Ascending aorta (tissue), 2 donors: ENCODE measurements around the gene SMDT1. TPM values are rescaled to one million over a fixed set of nuclear protein-coding genes. Genes with fewer than 3 reads are reported as not detected.
"Not testable (repeated sequence)": the region's sequence is repeated elsewhere in the genome, so short reads cannot be mapped to it uniquely, and the experiment has no call there.

Experiments used
- DNase-seq, 2 donors: peaks; one replicate each; pipeline ENCODE4 v3.0.0-alpha.2; 2019; ENCODE audit warnings: low spot score in 2 of 2
- H3K27ac ChIP-seq, 2 donors: fragments of 200-600 bp; sonication (generic); one replicate each; pipeline ENCODE4 v1.5.1; 2016 to 2017; ENCODE audit warnings: mild to moderate bottlenecking in 1 of 2
- H3K27me3 ChIP-seq: fragments of 200-600 bp; sonication (generic); one replicate; pipeline ENCODE4 v1.5.1; 2017
- H3K36me3 ChIP-seq, 2 donors: fragments of 200-600 bp; sonication (generic); one replicate each; pipeline ENCODE4 v1.5.1; 2016
- H3K4me1 ChIP-seq, 2 donors: fragments of 200-600 bp; sonication (generic); one replicate each; pipeline ENCODE4 v1.5.1; 2016 to 2017; ENCODE audit warnings: mild to moderate bottlenecking in 1 of 2
- H3K4me3 ChIP-seq, 2 donors: fragments of 200-600 bp; sonication (generic); one replicate each; pipeline ENCODE4 v1.5.1; 2016 to 2017; ENCODE audit warnings: mild to moderate bottlenecking in 1 of 2
- H3K9me3 ChIP-seq, 2 donors: fragments of 200-600 bp; sonication (generic); one replicate each; pipeline ENCODE4 v1.5.1; 2016
- intact Hi-C: fragments of 100-400 bp; cut with DNase I; formaldehyde crosslinking; loops from one replicate; pipeline ENCODE4 v1.15.1; 2023
- total RNA-seq: library from RNA; depleted of rRNA; stranded (reverse); fragments of >200 nt; gene quantifications from one replicate; pipeline ENCODE4 v1.1.0, GENCODE V29; 2016
- TF ChIP-seq, protein P1 (sequence below), 3 experiments: fragments of 200-600 bp in 2 of 3; fragments of 450-650 bp in 1 of 3; sonication (generic) in 2 of 3; IDR thresholded peaks; one replicate each; pipeline ENCODE4 v1.5.1; 2016 to 2019; ENCODE audit warnings: antibody characterized with exemption in 3 of 3, mild to moderate bottlenecking in 1 of 3, moderate library complexity in 1 of 3

Gene SMDT1
- total RNA-seq, 1 donor from 2014 or later: 1.3 TPM

DNA sequence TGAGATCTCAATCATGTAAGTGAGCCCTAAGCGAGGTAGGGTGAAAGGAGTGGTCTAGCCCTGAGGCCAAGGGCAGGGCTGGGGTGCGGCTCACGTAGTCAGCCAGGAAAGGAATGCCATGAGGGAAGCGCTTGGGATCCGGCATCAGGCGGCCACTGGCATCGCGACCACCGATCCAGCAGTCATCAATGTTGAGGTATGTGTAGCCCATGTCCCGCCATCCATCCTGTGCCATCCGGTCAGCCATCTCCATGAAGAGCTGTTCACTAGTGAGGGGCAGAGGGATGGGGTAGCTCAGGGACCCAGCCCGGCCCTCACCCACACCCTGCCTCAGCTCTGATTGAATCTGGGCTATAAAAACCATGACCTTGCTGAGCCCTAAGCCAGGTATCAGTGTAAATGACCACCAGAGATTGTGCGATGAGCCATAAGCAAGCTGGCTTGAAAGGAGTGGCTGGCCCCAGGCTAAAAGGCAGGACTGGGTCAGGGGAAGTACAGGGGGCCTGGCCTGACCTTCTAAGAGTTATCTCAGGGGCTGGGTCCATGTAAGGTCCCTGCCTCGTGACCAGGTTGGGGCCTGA, 11.7 kb upstream of the SMDT1 start:
- Histone ChIP-seq H3K36me3 (peaks cover 18 to 41% of the 10 kb centered on the region in 2 donors), H3K27ac (no peak overlapping the region), H3K4me3 (no peak overlapping the region), H3K27me3 (no peaks in the 10 kb centered on the region), H3K4me1 (peaks cover 0 to 15% of the 10 kb centered on the region in 2 donors), H3K9me3 (no peaks in the 10 kb centered on the region)
- no peak for DNase-seq
- intact Hi-C loops: no loop called here
- TF ChIP-seq, protein P1, sequence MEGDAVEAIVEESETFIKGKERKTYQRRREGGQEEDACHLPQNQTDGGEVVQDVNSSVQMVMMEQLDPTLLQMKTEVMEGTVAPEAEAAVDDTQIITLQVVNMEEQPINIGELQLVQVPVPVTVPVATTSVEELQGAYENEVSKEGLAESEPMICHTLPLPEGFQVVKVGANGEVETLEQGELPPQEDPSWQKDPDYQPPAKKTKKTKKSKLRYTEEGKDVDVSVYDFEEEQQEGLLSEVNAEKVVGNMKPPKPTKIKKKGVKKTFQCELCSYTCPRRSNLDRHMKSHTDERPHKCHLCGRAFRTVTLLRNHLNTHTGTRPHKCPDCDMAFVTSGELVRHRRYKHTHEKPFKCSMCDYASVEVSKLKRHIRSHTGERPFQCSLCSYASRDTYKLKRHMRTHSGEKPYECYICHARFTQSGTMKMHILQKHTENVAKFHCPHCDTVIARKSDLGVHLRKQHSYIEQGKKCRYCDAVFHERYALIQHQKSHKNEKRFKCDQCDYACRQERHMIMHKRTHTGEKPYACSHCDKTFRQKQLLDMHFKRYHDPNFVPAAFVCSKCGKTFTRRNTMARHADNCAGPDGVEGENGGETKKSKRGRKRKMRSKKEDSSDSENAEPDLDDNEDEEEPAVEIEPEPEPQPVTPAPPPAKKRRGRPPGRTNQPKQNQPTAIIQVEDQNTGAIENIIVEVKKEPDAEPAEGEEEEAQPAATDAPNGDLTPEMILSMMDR (IDR thresholded peaks at IDR 0.05): no peak

DNA sequence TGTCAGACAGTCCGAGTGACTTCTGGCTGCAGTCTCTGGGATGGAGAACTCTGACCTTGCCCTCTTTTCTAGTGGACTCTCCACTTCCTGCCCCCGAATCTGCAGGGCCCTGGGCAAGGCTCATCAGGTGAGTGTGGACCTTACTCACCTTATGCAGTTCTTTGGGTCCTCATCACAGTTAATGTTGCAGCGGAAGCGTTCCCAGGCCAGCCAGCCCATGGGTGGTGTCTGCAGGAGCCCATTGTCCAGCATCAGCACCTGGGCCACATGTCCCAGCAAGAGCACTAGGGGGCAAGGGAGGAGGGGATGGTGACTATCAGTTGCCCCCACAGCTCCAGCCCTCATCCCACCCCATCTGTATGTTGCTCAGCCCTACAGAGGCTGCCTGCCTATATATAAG, 11.2 kb upstream of the SMDT1 start:
- H3K4me3 ChIP-seq: no peak overlapping the region
- peaks cover 0 to 15% of the 10 kb centered on the region in 2 donors for H3K4me1 ChIP-seq
- intact Hi-C loops: no loop called here
- no peak overlapping the region for H3K27ac ChIP-seq
- no peak for DNase-seq
- no peaks in the 10 kb centered on the region for H3K27me3 ChIP-seq
- H3K9me3 ChIP-seq: no peaks in the 10 kb centered on the region
- peaks cover 14 to 36% of the 10 kb centered on the region in 2 donors for H3K36me3 ChIP-seq
- TF ChIP-seq, protein P1 (IDR thresholded peaks at IDR 0.05): no peak

DNA sequence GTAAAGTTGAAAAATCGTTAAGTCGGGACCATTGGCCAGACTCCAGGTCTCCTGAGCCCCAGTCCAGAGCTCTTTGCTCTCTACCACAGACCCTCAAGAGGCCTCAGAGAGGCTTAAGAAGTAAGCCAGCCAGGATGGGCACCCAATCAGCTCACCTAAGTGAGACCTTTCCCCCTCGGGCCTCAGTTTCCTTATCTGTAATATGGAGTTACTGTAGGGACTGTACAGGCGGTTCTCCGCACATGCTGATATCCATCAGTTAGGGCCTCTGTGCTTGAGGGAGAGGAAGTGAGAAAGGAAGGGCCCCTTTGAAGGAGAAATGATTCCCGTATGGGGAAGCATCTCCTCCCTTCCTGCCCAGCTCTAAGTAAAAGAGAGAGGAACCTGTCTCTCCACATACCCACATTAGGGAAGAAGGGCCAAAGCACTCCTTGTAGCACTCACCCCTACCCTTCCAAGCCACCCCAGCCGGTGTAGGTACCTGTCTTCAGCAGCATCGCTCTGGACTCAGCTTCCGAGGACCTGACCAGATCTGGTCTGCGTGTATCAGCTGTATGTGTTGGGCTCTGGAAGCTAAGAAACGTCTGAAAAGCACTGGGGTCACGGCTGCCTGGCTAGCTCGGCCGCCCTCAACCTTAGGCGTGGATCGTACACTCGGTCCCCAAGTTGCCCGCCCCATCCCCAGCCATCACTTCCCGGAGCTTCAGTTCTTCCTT, 9.5 kb upstream of the SMDT1 start:
- H3K4me1 ChIP-seq: peaks cover 0 to 23% of the 10 kb centered on the region in 2 donors
- intact Hi-C loops: loop anchor here (1.0 to 10.0 kb wide), 4 partner anchors 9 to 1115 kb away; partner anchors contain the start of genes CENPM, NDUFA6, SMDT1 and TTLL12
- no peak for DNase-seq
- TF ChIP-seq, protein P1 (IDR thresholded peaks at IDR 0.05): no peak
- H3K36me3 ChIP-seq: peaks cover 14 to 30% of the 10 kb centered on the region in 2 donors
- H3K4me3 ChIP-seq: peak overlapping the region; percentile 46 to 73
- peak overlapping the region; percentile 81 to 84 for H3K27ac ChIP-seq
- no peaks in the 10 kb centered on the region for H3K27me3 ChIP-seq
- no peaks in the 10 kb centered on the region for H3K9me3 ChIP-seq

DNA sequence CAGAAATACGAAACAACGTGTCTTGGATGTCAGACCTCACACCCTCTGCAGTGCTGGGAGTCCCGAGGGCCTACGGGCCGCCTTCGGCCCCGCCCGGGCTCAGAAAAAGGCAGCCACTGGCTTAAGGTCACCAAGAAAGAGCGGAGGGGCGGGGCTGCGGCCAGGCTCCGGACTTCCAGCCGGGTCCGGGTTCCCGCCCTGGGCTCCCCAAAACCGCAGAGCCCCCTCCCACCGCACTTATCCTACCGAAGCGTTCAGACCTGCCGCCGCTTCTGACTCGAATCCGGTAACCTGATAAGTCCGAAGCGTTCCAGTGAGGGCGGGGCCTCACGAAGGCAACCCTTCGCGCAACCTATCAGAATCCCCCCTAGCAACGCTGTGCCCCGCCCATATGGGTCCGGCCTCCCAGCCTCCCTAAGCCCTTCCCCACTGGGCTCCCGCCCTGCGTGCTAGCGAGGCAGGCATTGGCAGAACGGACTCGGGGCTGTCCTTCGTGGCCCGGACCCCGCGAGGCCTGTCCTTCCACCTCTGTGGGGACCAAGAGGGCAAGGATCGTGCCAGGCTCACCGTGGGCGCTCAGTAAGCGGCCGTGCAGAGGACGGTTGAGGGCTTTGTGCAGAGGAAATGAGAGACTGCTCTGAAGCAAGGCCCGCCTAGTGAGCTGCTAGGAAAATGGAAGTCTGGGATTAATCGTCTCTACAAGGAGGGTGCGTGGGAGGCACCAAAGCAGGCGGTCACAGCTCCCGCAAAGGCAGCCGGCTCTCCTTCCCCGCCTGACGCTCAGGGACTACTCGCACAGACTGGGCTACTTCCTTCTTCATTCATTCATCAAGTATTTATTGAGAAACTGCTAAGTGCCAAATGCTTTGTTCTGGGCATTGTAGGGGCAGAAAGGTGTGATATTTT, 8.7 kb upstream of the SMDT1 start, which contains the start of gene NAGA:
NAGA (minus strand) TSS at position 296 of the 906 bp plus-strand sequence. CDS start 515 bp downstream, outside the sequence.
- no peaks in the 10 kb centered on the region for H3K27me3 ChIP-seq
- peaks cover 14 to 21% of the 10 kb centered on the region in 2 donors for H3K36me3 ChIP-seq
- intact Hi-C loops: loop anchor here (1.0 to 10.0 kb wide), 4 partner anchors 9 to 1114 kb away; partner anchors contain the start of genes CENPM, NDUFA6, SMDT1 and TTLL12
- H3K4me1 ChIP-seq: peaks cover 0 to 28% of the 10 kb centered on the region in 2 donors
- peak within 1 kb of the TSS; percentile 46 to 73 for H3K4me3 ChIP-seq
- TF ChIP-seq, protein P1 (IDR thresholded peaks at IDR 0.05): no peak
- no peaks in the 10 kb centered on the region for H3K9me3 ChIP-seq
- peak within 1 kb of the TSS; percentile 81 to 84 for H3K27ac ChIP-seq
- peak; percentile 91 to 98 for DNase-seq

DNA sequence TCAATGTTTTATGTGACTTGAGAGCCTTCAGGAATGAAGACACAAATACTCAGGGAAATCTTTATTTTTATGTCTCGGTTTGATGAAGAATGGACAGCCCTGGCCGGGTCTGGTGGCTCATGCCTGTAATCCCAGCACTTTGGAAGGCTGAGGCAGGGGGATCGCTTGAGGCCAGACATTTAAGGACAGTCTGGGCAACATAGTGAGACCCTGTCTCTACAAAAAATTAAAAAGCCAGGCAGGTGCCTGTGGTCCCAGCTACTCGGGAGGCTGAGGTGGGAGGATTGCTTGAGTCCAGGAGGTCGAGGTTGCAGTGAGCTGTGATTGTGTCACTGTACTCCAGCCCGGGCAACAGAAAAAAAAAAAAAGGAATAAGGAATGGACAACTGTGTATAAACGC, 8.0 kb upstream of the SMDT1 start:
- peak overlapping the region; percentile 46 to 73 for H3K4me3 ChIP-seq
- peaks cover 0 to 28% of the 10 kb centered on the region in 2 donors for H3K4me1 ChIP-seq
- intact Hi-C loops: loop anchor here (5.0 to 10.0 kb wide), 2 partner anchors 124 to 1113 kb away; partner anchors contain the start of genes CENPM and TTLL12
- H3K9me3 ChIP-seq, DNase-seq, H3K27me3 ChIP-seq: not testable (repeated sequence)
- H3K27ac ChIP-seq: peak overlapping the region; percentile 81 to 84
- H3K36me3 ChIP-seq: peaks cover 8 to 14% of the 10 kb centered on the region in 2 donors
